NCI-H2029 treated with DMSO at 0.1 percent for 48 hours (cell line): Measurements from ENCODE around the gene INTS11.

ENCODE experiments used
- DNase-seq: peaks from one replicate; lab custom pipeline; 2025; lab: John Stamatoyannopoulos, UW

INTS11 gene

DNA sequence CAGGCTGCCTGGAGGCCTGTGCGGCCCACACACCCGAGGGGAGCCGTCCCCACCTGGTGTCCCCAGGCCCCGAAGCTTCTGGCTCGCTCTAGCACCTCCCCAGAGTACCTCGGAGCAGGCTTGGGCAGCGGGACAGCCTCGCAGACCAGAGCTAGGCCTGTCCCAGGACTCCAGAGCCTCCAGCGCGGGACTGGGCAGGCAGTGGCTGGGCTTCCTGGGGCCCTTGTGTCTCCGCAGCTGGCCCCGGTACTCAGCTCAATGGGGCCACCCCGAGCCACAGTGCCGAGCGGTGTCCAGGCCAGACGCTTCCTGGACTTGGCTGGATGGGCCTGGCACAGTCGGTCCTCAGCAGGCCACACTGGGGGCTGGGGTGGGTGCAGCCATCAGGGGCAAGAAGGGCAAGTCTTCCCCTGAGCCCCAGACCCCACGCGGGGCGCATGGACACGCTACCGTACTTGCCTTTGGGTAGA is 39.3 kb downstream of the INTS11 start:
- no peak for DNase-seq

DNA sequence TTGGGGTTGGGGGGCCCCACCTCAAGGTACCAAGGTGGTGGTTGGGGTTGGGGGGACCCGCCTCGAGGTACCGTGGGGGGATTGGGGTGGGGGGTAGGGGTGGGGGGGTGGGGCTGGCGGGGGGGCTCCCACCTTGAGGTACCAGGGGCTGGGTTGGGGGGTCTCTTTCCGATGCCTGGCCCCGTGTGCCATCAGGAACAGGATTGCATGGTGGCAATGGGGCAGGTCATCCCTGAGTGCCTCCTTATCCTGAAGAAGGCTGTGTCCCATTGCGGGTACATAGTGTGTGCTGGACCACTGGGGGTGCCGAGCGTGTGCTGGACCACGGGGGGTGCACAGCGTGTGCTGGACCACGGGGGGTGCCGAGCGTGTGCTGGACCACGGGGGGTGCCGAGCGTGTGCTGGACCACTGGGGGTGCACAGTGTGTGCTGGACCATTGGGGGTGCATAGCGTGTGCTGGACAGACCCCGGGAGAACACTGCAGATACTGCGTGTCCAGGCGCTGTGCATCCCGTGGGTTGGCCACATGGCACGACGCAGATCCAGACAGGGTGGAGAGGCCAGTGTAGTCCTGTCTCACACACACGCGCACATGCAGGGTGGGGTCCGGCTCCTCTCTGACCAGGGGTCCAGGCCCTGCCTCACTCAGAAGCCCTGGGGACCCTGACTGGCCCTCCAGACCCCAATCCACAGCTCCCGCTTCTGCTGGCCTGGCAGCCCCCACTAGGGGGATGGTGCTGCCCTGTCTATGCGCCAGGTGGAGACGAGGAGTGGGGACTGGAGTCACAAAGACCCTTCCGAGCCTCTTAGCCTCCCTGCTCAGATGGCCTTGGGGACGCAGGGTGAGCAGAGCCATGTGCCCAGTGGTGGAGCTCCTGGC is 40.0 kb downstream of the INTS11 start:
- no peak for DNase-seq

DNA sequence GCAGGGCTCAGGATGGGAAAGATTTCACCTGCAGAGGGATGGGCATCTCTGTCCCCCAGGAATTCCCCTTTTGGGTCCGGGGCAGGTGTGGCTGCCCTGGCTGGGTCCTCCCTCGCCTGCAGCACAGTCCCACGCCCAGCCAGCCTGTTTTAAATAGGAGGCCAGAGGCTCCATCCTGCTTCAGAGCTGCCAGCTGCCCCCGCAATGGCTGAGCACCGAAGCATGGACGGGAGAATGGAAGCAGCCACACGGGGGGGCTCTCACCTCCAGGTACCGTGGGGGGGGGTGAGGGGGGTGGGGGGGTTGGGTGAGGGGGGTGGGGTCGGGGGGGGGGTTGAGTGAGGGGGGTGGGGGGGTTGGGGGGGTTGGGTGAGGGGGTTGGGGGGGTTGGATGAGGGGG is 40.6 kb downstream of the INTS11 start:
- DNase-seq, result no peak

DNA sequence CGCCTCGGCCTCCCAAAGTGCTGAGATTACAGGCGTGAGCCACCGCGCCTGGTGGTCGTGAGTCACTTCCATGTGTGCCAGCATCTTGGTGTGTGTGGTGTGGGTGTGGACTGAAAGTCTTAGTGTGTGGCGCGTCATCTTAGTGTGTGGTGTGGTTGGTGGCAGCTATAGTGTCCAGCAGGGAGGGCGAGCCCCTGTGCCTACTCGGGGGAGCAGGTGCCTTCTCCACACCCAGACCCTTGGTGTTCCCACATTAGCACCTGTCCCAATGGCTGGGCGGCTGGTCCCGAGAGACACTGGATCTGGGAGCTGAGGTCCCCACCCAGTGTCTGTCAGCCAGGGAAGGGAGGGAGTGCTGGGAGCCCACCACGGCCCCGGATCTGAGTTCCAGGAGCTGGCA is 41.5 kb downstream of the INTS11 start:
- DNase-seq, result no peak

GRCh38 chr1:1281533-1282321 is 42.7 kb downstream of the INTS11 start:
- DNase-seq, result peak; percentile 8

DNA sequence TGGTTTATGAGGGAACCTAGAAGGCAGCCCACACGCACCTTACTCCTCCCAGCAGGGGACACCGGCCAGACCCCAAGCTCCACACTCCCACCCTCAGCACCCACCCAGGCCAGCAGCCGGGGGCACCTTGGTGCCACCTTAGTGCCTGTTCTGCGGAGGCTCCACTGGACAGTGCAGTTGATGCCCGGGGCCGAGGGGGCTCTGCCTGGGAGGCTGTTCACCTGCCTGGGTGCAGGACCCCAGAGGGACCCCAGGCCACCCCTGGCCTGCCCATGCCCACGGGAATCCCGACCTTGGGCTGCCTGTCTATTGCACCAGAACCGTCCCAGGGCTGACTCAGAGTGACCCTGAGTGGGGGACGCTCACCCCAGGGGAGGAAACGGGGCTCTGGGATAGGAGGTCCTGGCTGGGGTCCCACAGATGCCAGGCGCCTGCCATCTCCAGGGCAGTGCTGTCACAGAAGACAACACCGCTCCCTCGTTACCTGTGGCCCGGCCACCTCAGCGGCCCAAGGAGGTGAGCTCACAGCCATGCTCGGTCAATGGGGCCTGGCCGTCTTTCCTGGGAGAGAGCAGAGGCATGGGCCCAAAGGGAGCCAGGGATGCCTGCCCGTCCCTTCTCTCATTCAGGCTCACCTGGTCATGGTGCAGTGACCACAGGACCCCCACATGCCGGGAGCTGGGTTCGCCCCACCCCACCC is 43.5 kb downstream of the INTS11 start:
- no peak for DNase-seq

- no peak for DNase-seq
Observed at GRCh38 chr1:1279028-1279427, 45.4 kb downstream of the INTS11 start.

DNA sequence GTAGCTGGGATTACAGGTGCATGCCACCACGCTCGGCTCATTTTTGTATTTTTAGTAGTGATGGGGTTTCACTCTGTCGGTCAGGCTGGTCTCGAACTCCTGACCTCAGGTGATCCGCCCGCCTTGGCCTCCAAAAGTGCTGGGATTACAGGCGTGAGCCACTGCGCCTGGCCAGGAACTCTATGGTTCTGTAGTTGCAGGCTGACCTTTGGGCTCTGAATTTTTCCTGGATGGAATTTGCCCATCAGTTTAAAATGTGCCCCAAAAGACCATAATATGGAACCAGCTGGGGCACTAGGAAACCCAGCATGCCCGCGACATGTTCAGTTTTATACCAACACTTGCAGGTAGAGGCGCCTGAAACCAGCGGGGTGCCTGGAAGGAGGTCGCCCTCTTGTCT is 45.8 kb downstream of the INTS11 start:
- DNase-seq, result no peak

- DNase-seq, result no peak
Observed at GRCh38 chr1:1275836-1276235, 48.6 kb downstream of the INTS11 start.

DNA sequence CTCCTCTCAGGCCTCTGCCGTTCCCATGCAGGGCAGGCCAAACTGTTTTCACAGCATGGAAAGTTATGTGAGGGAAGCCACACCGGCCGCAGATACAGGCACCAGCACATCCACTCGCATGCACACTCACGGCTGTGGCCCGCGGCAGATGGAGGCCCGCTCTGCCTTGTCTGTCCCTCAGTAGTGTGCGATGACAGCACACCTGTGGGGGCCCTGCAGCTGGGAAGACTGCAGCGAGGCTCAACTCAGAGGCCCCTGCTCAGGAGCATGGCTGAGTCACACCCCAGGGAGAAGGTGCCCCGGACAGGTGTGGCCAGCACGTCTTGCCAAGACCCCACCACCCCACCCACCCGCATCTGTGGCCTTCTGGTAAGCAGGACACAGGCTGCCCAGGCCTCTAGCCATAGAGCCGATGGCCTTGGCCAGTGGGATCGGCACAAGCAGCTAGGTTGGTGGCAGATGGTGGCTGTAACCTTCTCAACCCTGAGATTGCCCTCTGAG is 49.5 kb downstream of the INTS11 start:
- no peak for DNase-seq

GRCh38 chr1:1274299-1274930 is 50.0 kb downstream of the INTS11 start:
- no peak for DNase-seq

- DNase-seq, result peak; percentile 9
Observed at GRCh38 chr1:1273512-1274298, 50.8 kb downstream of the INTS11 start, which contains the start of gene UBE2J2. TSS of gene UBE2J2 (minus strand) at chr1:1273854. CDS start at chr1:1267992, 5,862 bp downstream.

- no peak for DNase-seq
Observed at GRCh38 chr1:1273209-1273511, 51.3 kb downstream of the INTS11 start.

DNA sequence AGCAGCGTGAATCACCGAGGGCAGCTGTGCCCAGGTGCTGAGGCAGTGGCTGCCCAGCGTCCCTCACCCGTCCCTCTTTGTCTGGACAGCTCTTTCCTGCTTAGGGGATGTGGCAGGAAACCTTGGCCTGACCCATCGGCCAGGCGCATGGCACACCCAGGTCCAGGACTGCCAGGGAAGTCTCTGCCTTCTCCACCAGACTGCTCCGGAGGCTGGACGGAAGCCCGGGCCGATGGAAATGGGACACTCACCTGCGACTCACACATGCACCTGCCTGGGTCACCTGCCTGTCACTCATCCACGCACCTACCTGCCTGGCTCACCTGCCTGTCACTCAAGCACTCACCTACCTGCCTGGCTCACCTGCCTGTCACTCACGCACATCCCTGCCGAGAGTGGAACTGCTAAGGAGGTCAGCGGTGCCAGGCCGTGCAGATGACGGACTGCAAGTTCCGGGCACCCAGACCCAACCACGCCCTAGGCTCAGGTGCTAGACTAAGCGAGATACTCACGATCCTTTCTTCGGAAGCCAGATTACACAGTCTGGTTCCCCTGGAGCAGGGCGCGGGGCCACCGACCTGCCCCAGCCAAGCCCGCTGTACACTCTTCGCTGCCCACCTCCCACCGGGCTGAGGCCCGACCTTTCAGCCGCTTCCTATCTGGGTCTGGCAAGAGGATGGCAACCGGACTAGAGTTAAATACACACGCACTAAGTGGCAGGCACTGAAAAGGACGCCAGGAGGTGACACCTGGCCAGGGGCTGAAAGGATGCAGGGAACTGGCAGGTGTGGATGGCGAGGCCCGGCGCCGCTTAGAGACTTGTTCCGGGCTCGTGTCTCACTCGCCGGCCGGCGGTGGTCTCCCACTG is 51.9 kb downstream of the INTS11 start:
- peak; percentile 32 for DNase-seq

- no peak for DNase-seq
Observed at GRCh38 chr1:1270813-1271212, 53.6 kb downstream of the INTS11 start.

GRCh38 chr1:1268284-1268682 is 56.2 kb downstream of the INTS11 start:
- DNase-seq, result no peak

DNA sequence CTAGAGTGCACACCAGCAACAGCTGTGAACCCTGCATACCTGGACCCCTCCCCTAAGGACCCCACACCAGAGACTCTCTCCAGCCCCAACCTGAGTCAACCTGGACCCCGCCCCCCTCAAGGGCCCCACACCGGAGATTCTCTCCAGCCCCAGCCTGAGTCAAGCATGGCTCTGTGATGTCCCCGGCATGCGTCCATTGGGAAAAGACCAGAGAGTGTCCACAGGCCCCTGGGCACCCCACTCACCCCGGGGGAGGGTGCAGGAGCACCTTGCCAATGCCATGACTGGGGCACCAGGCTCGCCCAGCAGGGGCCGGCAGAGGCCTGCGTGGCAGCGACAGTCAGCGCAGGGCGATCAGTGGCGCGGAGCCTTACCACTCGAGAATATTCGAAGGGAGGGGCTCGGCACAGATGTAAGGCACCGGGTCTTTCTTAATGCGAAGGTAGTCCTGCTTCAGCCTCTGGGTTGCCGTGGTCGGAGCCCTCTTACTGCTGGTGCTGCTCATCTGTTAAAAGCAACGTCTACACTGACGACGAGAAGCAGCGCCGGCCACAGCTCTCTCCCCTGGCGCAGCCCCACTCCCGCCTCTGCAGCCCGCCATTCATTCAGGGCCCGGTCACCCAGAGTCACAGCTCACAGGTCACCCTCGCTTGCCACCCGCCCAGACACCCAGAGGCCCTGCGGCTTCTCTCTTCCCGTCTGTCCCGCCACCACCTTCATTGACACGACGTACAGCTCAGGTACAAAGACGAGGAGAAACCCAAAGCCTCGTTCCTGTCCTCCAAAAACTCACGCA is 56.8 kb downstream of the INTS11 start:
- DNase-seq, result no peak

GRCh38 chr1:1264868-1265272 is 59.6 kb downstream of the INTS11 start:
- no peak for DNase-seq

DNA sequence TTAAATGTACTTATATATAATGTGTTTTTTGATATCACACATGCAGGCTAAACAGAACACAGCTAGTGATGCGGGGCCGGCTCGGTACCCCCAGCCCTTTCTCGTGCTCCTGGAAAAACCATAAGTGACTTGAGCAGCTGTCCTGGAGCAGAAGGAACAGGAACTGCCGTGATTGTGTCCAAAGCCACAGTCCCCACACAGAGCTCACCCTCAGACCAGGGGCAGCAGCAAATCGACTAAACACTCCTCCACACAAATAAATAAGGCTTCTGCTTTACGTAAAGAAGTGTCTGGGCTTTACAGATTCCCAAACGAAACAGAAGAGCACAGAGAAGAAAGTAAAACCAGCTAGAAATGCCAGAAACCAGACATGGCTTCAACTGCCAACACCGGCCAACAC is 60.4 kb downstream of the INTS11 start:
- DNase-seq, result no peak
